NCI-H146 treated with DMSO at 0.1 percent for 48 hours (cell line): ENCODE results near the gene MYO10.

Experiments
- DNase-seq: peaks from one replicate; lab custom pipeline; 2025; ENCODE audit not compliant: unreplicated experiment; lab: John Stamatoyannopoulos, UW

MYO10 gene

GRCh38 chr5:16943846-16944678 is 8.0 kb upstream of the MYO10 start:
- no peak for DNase-seq

DNA sequence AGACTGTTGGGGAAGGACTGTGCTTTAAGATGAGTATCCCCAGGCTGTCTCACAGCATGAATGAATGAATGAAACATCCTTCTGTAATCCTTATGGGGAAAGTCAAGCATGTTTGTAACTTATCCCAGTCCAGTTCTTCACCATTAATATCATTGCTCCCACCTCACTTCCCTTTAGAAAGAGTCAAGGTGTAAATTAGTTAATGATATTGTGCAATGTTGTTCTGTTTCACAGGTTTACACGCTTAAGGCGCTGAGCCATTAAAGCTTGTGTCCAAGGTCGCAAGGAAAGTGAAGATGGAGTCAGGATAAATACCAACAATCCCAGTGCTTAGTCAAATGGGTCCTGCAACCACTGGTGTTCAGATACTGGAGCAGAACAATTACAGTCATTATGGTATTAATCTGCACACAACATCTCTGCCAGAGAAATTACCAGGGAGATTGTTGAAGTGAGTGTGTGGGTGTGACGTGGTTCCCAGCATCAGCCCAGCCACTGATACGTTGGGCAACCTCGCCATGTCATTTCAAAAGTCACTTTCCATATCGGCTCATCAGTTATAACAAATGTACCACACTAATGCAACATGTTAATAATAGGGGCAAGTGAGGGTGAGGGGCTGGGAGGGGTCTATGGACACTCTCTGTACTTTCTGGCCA is 1.5 kb upstream of the MYO10 start:
- DNase-seq, result no peak

DNA sequence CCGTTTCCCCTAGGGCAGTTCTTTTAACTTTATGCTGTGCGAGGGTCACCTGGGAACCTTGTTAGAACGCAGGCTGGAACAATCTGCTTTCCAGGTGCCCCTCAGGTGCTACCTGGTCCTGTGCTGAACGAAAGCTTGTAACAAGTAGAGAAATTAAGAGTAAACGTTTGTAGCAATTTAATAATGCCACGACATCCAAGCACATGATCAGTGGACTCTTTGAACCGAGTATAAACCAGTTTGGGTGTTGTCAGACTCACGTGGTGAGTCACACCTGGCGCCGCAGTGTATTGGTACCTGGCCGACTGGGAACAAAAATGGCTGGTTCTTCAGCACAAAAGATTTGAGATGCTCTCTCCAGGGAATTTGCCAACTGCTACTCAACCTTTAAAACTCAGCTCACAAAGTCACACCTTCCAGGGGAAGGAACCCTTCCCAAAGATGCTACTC is 926 bp upstream of the MYO10 start:
- peak; percentile 34 for DNase-seq

- peak; percentile 29 for DNase-seq
Observed at GRCh38 chr5:16935231-16936149, 598 bp downstream of the MYO10 start.

GRCh38 chr5:16934677-16935153 is 1.4 kb downstream of the MYO10 start:
- no peak for DNase-seq

DNA sequence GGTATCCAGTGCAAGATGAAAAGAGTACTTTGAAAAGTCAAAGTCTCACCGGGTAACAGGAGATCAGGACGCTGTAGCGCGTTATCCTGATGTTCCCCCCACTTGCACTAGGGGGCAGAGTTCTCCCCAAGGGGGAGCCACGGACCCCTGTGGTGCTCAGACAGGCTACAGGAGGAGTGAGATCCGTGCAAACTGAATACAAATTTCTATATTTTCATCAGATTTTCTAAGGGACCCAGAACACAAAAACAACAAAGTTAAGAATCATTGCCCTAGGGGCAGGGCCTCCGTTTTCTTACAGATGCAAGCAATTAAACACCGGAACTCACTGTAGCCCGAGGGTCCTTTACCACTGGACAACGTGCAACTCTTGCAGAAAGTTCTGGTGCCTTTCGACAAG is 2.0 kb downstream of the MYO10 start:
- peak; percentile 44 for DNase-seq

DNA sequence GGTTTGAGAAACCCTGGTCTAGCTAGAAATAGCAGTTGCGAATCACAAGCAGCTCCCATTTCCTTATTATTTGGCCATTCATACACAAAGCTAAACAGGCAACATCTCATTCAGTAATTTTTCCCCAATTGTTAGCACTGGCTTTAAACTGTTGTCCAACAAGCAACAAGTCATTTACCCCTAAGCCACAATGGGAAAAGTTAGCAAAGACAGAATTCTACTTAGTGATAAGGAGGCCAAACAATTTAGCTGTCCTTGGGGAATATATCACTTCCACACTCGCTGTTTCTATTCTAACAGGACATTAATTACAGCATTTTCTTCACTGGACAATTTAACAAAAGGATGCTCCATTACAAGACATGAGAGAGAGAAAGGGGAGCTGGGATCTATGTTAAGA is 2.8 kb downstream of the MYO10 start:
- DNase-seq, result no peak

GRCh38 chr5:16932401-16932800 is 3.7 kb downstream of the MYO10 start:
- no peak for DNase-seq

DNA sequence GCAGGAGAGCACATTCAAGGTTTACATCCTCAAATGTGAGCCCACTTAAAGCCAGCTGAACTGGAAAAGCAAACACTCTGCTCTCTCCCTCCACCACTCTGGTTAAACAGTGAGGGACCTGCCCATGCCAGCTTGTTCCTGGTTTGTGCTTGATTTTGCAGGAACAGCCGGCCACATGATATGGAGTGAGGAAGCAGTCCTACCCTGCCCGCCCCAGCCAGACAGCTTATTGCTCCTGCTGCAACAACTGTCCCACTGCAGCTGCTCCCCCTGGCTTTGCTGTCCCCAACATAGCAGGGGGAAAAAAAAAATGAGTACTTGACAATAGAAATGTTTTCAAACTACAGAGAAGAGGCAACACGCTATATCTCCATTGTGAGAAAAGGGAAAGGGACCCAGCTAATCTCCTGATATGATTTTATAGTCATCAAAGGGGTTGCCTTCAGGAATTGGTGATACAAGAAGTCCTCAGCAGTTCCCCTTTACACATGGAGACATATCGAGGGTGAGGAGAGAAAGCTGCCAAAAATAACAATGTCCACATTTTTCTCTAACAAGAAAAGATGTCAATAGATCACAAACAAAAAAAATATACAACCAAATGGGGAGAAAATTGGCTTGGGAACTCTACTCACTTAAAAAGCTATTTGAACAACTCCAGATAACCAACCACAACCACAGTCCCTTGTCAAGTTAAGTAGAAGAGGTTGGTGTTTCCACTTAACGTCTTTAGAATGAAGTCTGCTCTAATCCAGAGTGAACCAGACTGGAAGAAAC is 4.6 kb downstream of the MYO10 start:
- DNase-seq, result peak; percentile 11

DNA sequence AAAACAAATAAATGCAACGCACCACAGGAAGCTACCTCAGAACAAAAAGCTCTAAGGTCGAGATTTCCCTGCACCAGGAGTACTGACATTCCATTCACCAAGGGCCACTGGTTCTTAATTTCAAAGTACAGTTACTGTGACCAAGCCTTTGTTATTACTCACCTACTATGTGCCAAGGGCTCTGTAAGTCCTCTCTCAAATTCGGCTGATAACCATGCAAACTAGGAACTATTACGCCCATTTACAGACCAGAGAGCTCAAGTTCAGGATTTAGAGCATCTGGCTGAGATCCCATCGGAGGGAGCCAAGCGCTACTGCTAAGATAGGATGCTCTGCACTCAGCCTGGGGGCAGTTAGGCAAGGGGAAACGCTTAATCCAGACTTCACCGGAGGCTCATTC is 5.6 kb downstream of the MYO10 start:
- no peak for DNase-seq

- no peak for DNase-seq
Observed at GRCh38 chr5:16929831-16930230, 6.3 kb downstream of the MYO10 start.

DNA sequence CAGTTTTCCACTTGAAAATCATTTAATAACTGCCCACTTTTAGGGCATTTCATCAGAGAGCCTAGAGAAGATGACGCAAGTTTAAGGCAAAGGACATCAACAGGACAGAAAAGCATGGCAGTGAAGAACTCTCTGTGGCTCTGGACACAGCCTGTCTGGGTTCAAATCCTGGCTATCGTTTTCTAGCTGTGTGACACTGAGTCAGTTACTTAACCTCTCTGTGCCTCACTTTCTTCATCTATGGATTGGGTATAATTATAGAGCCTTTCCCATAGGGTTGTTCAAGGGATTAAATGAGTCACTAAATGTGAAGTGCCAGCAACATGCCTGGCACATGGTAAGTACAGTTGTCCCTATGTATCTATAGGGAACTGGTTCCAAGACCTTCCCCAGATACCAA is 6.7 kb downstream of the MYO10 start:
- DNase-seq, result no peak

GRCh38 chr5:16927613-16928012 is 8.5 kb downstream of the MYO10 start:
- DNase-seq, result no peak

- DNase-seq, result no peak
Observed at GRCh38 chr5:16926417-16926816, 9.7 kb downstream of the MYO10 start.

GRCh38 chr5:16924206-16924605 is 11.9 kb downstream of the MYO10 start:
- no peak for DNase-seq

- no peak for DNase-seq
Observed at GRCh38 chr5:16922430-16922829, 13.7 kb downstream of the MYO10 start.

- DNase-seq, result no peak
Observed at GRCh38 chr5:16921211-16921610, 14.9 kb downstream of the MYO10 start.

GRCh38 chr5:16920109-16920816 is 15.8 kb downstream of the MYO10 start:
- DNase-seq, result no peak

DNA sequence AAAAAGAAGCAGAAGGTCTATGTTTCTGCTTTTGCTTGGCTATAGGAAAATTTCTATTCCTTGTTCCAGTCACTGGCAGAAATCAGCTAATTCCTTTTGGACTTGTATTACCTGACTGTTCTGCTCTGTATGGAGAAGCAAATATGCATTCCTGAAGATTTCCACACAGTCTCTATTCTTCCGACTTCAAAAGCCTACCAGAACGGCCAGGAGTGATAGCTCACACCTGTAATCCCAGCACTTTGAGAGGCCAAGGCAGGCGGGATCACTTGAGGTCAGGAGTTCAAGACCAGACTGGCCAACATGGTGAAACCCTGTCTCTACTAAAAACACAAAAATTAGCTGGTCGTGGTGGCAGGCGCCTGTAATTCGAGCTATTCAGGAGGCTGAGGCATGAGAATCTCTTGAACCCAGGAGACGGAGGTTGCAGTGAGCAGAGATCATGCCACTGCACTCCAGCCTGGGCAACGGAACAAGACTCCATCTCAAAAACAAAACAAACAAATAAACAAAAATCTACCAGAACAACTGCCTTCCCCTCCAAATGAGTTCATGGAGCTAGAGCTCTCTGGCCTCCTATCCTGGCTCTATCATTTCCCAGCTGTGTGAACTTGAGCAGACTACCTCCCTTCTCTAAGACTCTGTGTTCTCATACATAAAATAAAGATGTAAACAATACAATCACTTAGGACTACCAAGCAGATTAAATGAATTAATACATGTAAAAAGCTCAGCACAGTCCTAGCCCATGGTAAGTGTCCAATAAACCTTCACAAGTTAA is 17.0 kb downstream of the MYO10 start:
- DNase-seq, result no peak
